ENCODE data around the gene PCDH9.
"Not testable (repeated sequence)": the region's sequence is repeated elsewhere in the genome, so short reads cannot be mapped to it uniquely, and the experiment has no call there.

The PCDH9 gene

GRCh38 chr13:67131393-67131792 lies 98.7 kb downstream of the PCDH9 start:
- in situ Hi-C loops (cut with MboI; ENCODE audit: low sequenced_read_pairs), result no loop called here

- in situ Hi-C loops (cut with MboI; ENCODE audit: low sequenced_read_pairs), result no loop called here
These were observed 99.7 kb downstream of the PCDH9 start for GRCh38 chr13:67130444-67130843.

GRCh38 chr13:67128136-67128535 lies 102.0 kb downstream of the PCDH9 start:
- in situ Hi-C loops (cut with MboI; ENCODE audit: low sequenced_read_pairs), result no loop called here

- in situ Hi-C loops (cut with MboI; ENCODE audit: low sequenced_read_pairs), result no loop called here
These were observed 104.5 kb downstream of the PCDH9 start for GRCh38 chr13:67125681-67126080.

GRCh38 chr13:67123165-67123564 lies 107.0 kb downstream of the PCDH9 start:
- in situ Hi-C loops (cut with MboI; ENCODE audit: low sequenced_read_pairs), result no loop called here

GRCh38 chr13:67122251-67122650 lies 107.9 kb downstream of the PCDH9 start:
- in situ Hi-C loops (cut with MboI; ENCODE audit: low sequenced_read_pairs), result no loop called here

- in situ Hi-C loops (cut with MboI; ENCODE audit: low sequenced_read_pairs), result no loop called here
These were observed 109.1 kb downstream of the PCDH9 start for GRCh38 chr13:67120872-67121531.

GRCh38 chr13:67119481-67119894 lies 110.6 kb downstream of the PCDH9 start:
- in situ Hi-C loops (cut with MboI; ENCODE audit: low sequenced_read_pairs), result no loop called here

GRCh38 chr13:67118277-67118676 lies 111.9 kb downstream of the PCDH9 start:
- in situ Hi-C loops (cut with MboI; ENCODE audit: low sequenced_read_pairs), result no loop called here

GRCh38 chr13:67117010-67117550 lies 113.1 kb downstream of the PCDH9 start:
- in situ Hi-C loops (cut with MboI; ENCODE audit: low sequenced_read_pairs), result no loop called here

GRCh38 chr13:67107979-67108378 lies 122.2 kb downstream of the PCDH9 start:
- in situ Hi-C loops (cut with MboI; ENCODE audit: low sequenced_read_pairs), result no loop called here

GRCh38 chr13:67106502-67107057 lies 123.6 kb downstream of the PCDH9 start:
- in situ Hi-C loops (cut with MboI; ENCODE audit: low sequenced_read_pairs), result no loop called here

GRCh38 chr13:67101730-67102467 lies 128.2 kb downstream of the PCDH9 start:
- in situ Hi-C loops (cut with MboI; ENCODE audit: low sequenced_read_pairs), result no loop called here

GRCh38 chr13:67100730-67101129 lies 129.4 kb downstream of the PCDH9 start:
- in situ Hi-C loops (cut with MboI; ENCODE audit: low sequenced_read_pairs), result no loop called here

GRCh38 chr13:67099494-67099893 lies 130.6 kb downstream of the PCDH9 start:
- in situ Hi-C loops (cut with MboI; ENCODE audit: low sequenced_read_pairs), result no loop called here

GRCh38 chr13:67097892-67098452 lies 132.2 kb downstream of the PCDH9 start:
- in situ Hi-C loops (cut with MboI; ENCODE audit: low sequenced_read_pairs), result no loop called here

GRCh38 chr13:67096893-67097292 lies 133.2 kb downstream of the PCDH9 start:
- in situ Hi-C loops (cut with MboI; ENCODE audit: low sequenced_read_pairs), result not testable (repeated sequence)

- in situ Hi-C loops (cut with MboI; ENCODE audit: low sequenced_read_pairs), result no loop called here
These were observed 133.7 kb downstream of the PCDH9 start for GRCh38 chr13:67096418-67096817.

GRCh38 chr13:67095621-67096020 lies 134.5 kb downstream of the PCDH9 start:
- in situ Hi-C loops (cut with MboI; ENCODE audit: low sequenced_read_pairs), result no loop called here

GRCh38 chr13:67094952-67095351 lies 135.2 kb downstream of the PCDH9 start:
- in situ Hi-C loops (cut with MboI; ENCODE audit: low sequenced_read_pairs), result no loop called here

GRCh38 chr13:67094078-67094477 lies 136.1 kb downstream of the PCDH9 start:
- in situ Hi-C loops (cut with MboI; ENCODE audit: low sequenced_read_pairs), result no loop called here

- in situ Hi-C loops (cut with MboI; ENCODE audit: low sequenced_read_pairs), result no loop called here
These were observed 138.5 kb downstream of the PCDH9 start for GRCh38 chr13:67091603-67092002.
